AG20443 (cell line): Measurements from ENCODE around the gene FAAP20.

Experiments used
- DNase-seq: peaks from one replicate; pipeline ENCODE4 v3.0.0; 2012; ENCODE audit warnings: low spot score, mixed read lengths

The FAAP20 gene

DNA sequence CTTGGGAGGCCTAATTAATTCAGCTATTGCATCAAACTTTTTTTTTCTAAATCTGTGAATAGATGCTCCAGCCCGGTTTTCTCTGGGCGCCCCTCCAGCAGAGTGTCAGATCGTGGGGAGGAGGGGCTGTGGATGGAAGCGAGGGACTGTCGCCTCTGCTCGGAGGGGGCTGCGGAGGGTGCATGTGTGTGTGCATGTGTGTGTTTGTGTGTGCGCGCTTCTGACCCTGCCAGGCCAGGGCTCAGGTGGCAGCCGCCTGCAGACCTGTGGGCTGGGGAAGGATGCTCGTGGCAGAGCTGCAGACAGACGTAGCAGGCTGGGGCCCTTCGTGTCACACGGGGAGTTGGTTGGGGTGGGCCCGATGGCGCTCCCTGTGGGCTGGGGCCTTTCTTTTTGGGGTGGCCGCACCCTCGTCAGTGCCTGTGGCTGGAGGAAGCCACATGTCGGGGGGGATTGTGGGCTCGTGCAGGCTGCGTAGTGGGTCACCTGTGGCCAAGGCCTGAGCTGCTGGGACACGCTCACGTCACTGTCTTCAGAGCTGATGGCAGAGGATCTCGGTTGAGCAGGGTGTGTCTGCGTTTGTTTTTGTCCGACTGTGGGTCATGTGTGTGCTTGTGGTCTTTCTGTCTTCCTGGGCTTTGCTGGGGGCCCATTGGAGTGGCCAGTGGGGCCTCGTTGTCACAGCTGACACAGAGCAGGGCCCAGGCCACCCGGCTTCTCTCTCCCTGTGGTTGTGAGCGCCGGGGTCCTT lies 36.4 kb upstream of the FAAP20 start:
- DNase-seq, result no peak

DNA sequence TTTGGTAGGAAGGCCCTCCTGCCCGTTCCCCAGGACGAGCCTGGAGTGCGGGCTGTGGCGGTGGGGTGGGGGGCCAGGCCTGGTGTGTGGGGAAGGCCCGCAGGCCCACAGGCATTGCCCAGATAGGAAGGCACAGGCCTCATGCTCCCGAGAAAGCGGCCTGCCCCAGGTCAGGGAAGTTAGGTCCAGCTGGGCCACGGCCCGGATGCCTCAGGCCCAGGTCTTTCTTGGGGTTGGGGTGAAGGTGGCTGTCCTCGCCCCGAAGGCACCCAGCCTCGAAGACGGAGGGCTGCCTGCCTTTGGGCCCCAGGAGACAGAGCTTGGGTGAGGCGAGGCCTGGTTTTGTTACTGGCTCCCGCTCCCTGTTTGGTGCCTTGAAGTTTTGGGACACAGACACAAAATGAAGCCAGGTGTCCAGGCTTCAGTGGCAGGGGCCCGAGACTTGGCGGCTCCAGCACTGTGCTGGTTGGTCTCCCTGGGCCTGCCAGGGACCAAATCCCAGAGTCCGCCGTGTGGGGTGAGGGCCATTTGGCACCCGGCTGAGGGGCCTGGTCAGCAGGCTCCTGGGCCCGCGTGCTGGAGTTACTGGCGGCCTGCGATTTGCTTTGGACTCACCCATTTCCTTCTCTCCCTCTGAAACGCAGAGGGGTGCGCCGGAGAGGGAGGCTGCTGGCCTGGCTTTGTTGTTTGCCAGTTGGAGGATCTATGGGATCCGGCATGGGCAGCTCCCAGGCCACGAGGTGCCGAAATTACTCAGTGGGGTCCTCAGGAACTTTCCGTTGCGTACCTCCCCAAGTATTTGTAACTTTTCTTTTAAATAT lies 35.5 kb upstream of the FAAP20 start:
- DNase-seq, result no peak

DNA sequence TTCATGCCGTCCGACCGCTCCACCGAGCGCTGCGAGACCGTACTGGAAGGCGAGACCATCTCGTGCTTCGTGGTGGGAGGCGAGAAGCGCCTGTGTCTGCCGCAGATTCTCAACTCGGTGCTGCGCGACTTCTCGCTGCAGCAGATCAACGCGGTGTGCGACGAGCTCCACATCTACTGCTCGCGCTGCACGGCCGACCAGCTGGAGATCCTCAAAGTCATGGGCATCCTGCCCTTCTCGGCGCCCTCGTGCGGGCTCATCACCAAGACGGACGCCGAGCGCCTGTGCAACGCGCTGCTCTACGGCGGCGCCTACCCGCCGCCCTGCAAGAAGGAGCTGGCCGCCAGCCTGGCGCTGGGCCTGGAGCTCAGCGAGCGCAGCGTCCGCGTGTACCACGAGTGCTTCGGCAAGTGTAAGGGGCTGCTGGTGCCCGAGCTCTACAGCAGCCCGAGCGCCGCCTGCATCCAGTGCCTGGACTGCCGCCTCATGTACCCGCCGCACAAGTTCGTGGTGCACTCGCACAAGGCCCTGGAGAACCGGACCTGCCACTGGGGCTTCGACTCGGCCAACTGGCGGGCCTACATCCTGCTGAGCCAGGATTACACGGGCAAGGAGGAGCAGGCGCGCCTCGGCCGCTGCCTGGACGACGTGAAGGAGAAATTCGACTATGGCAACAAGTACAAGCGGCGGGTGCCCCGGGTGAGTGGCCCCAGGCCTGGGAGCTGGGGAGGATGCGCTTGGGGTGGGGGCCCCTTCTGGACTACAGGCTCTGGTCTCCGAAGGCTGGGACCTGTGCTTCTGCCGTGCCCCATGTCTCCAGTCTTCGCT lies 34.7 kb upstream of the FAAP20 start:
- DNase-seq, result peak; percentile 34

DNA sequence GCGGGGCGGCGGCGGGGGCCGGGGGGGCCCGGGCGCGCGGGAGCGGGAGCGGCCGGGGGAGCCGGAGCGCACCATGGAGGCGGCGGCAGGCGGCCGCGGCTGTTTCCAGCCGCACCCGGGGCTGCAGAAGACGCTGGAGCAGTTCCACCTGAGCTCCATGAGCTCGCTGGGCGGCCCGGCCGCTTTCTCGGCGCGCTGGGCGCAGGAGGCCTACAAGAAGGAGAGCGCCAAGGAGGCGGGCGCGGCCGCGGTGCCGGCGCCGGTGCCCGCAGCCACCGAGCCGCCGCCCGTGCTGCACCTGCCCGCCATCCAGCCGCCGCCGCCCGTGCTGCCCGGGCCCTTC lies 34.1 kb upstream of the FAAP20 start:
- DNase-seq, result no peak

DNA sequence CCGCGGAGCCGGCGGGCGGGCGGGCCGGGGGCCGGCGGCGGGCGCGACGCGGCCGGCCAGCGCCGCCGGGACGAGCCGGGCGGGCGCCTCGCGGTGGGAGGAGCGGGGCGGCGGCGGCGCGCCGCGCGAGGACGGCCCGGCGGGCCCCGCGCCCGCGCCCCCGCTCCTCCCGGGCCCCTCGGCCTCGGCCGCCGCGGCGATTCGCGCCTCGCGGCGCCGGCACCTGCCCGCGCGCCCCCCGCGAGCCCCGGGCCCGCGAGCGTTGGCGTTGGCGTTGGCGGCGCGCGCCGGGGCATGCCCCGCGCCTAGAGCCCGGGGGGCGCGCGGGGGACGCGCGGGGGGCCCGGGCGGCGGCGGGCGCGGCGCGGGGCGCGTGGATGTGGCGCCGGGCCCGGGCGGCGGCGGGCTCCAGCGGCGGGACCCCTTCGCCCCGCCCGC lies 33.6 kb upstream of the FAAP20 start, which contains the start of gene SKI:
Gene SKI, plus strand, starts transcription at position 163 of the 438 bp plus-strand sequence. CDS start 448 bp downstream, outside the sequence.
- DNase-seq, result no peak

DNA sequence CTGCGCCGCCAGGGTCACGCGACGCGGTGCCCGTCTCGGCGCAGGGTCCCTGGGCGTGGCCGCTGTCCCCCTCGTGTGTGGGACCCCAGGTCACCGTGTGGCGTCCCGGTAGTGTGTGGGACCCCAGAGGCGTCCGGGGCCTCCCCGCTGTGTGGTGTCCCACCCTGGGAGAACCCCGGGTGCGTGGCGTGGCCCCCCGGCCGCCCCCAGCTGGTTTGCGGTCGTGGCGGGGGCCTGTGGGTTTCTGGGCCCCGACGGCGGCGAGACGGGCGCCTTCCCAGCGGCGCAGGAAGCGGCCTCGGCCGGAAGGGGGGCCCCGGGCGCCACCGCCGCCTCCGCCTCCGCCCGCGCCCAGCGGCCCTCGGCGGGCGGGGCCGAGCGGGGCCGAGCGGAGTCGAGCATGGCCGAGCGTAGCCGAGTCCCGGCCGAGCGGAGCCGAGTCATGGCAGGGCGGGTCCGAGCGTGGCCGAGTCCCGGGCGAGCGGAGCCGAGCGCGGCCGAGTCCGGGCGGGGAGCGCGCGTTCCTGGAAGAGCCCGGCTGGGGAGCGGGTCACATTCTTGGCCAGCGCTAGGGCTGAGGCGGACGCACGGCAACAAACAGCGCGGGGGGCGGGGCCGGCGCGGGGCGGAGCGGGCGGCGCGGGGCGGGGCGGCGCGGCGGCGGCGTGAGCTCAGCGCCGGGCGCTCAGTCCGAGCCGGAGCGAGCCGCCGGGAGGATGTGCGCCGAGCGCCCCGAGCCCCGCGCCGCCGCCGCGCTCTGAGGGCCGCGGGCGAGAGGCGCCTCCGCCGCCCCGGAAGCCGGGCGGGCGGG lies 33.0 kb upstream of the FAAP20 start:
- DNase-seq, result peak; percentile 98

DNA sequence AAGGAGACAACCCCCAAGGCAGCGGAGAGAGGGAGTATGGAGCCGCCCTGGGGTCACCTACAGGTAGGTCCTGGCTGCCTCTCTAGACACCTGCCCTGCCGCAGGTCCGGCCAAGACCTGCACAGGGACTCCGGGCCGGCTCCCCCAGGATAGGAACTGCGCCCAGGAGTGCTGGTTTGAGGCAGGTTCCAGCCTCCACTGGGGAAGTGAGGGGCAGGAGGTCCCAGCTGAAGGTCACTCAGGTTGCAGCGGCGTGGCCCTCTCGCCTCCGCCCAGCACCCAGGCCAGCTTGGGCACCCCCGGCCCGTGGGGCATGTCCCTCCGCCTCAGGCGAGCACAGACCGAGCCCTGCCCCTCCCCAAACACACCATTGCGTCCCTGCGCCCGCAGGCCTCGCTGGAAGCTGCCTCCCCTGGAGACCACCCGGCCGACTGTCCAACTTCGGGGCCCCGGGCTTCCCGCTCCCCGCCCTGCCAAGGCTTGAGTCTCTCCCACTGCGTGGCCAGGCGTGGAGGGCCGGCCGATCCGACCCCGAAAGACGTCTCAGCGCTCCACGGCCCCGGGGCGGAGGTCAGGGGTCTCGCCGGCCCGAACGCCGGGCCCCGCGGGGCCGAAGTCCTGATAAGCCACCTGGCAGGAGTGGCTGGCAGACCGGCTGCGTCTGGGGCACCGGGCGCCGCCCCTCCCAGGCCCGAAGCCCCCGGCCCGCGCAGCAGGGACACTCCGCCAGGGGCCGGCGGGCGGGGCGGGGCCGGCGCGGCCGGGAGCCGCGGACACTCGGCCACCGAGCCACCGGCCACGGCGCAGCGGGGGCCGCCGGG lies 32.2 kb upstream of the FAAP20 start:
- peak; percentile 57 for DNase-seq

DNA sequence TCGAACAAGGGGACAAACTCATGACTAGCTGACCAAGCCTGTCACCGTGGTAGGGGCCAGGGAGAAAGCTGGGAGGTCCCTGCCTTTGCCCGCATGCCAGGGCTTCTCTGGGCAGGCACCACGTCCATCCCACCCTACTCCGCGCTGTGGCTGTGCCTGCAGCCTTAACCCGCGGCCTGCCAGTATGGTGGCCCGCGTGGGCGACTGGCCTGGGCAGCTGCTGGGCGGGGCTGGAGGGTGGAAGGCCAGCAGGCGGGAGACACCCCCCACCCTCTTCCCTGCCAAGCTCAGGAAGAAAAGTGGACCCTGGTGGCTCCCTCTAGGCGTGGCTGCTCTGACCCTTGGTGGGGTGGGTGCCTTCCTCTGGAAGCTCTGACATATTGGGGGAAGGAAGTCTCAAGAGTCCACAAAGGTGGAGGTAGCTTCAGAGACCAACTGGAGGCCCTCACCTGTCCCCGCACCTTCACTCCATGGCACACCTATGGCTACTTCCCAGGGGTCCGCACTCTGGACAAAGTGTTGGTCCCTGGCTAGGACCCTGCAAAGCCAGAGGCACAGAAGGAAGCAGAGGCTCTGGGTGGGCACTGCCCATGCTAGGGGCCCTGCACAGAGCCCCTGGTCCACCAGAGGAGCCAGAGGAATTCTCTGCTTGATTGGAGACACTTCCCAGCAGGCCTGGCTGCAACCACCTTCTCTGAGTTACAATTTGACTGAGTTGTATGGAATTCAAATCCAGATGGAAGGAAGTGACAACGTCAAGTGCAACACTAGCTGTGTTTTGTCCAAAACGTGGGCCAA lies 30.3 kb upstream of the FAAP20 start:
- DNase-seq, result no peak

DNA sequence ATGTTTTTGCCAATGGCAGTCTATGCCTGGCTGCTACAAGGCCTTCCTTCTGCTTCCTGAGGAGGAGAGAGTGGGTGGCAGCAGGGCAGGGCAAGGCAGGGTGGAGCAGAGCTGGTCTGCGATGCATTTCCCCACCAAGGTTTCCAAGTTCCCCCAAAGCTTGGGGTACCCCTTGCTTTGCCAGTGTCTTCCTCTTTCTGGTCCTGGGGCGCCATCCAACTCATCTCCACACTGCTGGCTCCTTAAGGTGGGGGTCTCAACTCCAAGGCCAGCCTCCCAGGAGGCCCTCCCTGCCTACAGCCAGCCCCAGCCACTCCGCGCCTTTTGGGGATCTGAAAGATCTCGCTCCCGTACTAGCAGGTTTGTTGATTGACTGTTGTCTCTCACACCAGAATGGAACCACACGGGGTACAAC lies 29.6 kb upstream of the FAAP20 start:
- no peak for DNase-seq

DNA sequence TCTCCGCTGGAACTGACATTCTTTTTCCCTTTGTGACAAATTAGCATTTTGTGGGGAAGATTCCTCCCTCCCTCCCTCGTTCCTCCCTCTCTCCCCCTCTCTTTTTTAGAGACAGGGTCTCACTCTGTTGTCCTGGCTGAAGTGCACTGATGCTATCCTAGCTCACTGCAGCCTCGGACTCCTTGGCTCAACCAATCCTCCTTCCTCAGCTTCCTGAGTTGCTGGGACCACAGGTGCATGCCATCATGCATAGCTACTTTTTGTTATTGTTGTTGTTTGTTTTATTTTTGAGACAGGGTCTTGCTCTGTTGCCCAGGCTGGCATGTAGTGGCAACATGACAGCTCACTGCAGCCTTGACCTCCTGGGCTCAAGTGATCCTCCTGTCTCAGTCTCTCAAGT lies 26.7 kb upstream of the FAAP20 start:
- no peak for DNase-seq

DNA sequence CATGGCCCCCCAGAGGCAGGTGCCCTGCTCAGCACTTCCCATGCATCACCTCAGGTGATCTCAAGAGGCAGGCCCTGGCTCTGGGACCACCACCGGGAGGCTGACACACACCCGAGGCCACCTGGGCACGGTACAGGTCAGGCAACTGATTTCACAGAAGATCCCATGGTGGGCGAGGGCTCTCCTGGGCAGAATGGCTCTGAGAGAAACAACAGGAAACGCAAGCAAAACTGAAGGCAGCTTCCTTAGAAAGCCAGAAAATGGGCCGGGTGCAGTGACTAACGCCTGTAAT lies 22.1 kb upstream of the FAAP20 start:
- DNase-seq, result no peak

DNA sequence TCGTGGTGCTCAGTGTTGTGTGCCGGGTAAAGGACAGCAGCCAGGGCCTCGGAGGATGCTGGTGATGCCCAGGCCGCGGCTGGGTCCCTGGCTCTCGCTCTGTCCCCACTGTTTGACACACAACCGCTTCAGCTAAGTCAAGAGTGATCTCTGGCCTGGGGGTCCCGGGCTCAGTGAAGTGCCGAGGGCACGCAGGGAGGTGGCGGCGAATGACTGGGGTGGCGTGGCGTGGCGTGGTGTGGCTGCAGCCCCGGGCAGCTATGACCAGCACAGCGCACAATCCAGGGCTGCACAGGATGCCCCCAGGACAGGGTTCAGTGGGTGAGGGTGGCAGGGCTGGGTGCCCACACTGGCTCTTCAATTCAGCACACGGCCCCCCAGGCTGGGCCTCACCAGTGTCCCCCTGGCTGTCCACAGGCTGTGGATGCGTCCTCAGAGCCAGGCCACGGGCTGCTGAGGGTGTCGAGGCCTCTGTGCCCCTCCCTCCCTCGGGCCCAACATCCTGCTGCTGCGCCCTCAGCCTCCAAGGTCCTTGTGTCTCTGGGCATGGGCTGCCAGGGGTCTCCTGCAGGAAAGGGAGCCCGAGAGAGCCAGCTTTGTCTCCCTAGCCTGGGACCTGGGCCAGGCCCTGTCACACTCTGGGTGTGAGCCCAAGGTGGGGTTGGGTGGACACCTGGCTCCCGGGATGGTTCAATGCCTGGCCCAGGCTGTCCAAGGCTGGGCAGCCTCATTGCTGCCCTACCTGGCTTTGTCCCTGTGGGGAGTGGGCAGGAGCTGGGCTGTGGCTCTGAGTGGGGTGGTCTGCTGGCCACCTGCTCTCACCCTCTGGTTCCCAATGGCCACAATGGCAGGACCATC lies 21.6 kb upstream of the FAAP20 start:
- no peak for DNase-seq

DNA sequence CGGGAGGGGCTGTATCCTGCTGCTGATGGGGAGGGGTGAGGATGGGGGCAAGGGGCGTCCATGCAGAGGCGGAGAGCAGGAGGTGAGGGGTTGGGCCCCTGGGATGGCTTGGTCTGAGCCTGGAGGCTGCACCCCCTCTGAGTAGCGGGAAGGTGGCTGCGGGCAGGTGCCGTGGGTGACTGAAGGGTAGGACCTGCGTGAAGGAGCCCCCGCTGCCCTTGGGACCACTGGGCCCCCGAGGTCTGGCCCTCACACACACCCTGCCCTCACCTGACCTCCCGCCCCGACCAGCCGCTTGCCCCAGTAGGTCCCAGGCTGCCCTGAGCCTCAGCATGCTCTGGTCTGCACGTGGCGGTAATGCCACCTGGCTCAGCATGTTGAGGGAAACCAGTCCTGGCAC lies 20.8 kb upstream of the FAAP20 start:
- DNase-seq, result no peak

DNA sequence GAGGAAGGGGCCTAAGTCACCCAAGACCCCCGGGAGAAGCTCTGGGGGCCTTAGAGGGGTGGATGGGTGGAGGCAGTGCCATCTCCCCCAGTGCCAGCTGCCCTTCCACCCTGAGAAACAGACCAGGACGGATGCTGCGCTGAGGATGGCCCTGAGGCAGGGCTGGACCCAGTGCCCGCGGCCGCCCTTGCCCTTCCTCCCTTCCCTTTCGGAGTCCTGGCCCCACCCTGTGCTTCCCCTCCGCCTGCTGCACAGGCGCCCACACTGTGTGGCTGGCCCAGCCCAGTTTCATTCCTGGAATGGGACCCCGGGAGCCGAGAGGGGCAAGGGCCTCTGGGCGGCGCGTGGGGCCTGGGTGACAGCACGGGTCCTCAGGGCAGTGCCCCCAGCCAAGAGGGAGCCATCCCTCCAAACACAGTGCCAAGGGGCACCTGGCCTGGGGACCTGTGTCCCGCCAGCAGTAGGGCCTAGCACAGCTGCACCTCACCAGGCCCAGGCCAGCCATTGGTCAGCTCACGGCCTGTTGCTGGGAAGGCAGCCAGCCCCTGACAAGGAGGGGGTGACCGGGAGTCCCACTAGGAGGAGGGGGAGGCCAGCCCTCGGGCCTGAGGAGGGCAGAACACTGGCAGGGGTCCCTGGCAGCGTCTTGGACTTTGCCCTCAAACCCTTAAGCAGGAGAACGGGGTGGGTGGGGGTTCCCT lies 20.1 kb upstream of the FAAP20 start:
- no peak for DNase-seq

DNA sequence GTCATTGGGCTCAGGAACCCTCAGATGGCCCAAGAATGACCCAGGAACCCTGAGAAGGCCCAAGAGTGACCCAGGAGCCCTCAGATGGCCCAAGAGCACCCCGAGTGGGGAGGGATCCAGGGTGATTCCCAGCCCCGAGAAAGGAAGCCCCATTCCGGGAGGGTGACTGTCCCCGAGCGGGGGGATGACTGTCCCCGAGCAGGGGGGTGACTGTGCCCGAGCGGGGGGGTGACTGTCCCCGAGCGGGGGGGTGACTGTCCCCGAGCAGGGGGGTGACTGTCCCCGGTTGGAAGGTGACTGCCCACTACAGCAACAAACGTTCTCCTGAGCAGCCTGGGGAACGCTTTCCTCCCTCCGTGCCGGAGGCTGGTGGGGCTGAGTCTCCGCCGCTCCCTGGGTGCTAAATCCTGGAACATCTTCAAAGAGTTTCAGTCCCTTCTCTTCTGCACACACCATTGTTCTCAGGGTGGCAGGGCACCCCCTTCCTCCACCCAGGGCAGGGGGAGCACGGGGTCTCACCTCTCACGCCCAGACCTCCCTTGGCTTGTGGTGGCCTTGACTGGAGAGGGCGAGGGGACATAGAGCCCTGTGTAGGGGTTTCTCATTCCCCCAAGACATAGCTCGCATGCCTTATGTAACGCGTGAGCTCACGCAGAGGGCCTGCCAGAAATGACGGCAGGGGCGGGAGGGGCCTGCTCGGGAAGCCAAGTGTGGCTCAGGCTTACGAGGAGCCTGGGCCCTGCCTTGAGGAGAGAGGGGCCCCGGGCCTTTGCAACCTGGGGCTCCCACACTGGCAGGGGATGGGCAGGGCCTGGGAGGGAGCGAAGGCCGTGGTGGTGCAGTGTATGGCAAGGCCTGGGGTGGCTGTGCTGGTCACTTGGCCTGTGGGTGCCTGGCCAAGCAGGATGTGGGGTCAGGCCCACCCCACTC lies 19.3 kb upstream of the FAAP20 start:
- DNase-seq, result peak; percentile 88

DNA sequence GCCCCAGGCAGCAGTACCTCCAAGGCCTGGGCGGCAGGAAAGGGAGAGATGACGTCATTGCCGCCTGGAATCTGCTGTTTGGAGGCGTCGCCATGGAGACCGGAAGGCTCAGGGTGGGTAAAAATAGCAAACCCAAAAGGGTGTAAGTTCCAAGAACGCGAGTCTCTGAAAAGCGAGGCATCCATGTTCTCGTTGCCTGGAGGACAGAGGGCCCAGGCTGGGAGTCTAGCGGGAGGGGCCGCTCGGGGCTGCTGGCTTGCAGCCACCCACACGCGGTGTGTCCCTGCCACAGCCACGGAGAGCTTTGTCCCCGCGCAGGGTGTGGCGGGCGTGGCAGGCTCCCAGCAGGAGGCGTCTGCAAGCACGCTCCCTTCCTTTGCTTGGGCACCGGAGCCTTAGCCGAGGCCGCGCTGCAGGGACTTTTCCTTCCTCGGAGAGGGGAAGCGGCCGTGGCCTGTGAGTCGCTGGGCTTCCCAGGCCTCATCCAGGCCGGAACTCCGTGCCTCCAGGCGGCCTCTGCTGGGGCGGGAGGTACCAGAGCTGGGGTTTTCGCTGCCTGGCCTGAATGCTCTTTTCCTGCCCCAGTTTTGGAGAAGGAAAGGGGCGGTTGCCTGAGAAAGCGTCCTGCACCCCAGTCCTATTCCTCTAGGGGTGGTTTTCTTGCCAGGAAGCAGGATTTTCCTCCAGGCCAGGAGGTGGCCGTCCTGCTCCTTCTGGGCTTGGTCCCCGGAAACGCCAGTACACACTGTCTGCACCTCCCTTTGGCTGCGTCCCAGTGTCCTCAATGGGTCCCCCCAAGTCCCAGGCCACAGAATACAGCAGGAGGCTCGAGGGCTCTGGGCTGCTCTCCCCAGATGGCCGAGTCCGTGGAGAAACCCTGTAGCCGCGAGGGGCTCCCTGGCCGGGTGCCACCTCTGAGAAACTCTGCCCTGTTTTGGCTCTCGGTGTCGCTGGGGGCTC lies 18.2 kb upstream of the FAAP20 start:
- DNase-seq, result peak; percentile 89

DNA sequence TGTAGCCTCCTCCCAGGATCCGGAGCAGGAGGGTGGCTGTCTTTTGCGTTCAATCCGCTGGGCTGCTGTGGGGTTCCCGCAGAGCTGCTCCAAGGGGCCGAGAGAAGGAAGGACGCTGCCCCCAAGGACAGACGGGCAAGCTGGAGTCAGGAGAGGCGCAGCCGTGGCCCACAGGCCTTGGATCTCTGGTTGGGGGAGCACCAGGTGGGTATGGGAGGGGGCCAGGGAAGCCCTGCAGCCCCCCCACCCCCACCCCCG lies 17.6 kb upstream of the FAAP20 start:
- DNase-seq, result no peak
